GM10266 (cell line): ENCODE measurements around the gene HCRT.

Experiments used
- DNase-seq: peaks from one replicate; pipeline ENCODE4 v3.0.0; 2012; ENCODE audit errors: extremely low spot score
- CTCF ChIP-seq: IDR thresholded peaks from 2 replicates; pipeline ENCODE4 v1.5.1; 2012; ENCODE audit warnings: mild to moderate bottlenecking, low read depth; ENCODE audit not compliant: control insufficient read depth, insufficient read depth; ENCODE audit errors: missing control alignments

HCRT gene

GRCh38 chr17:42180922-42181850, 4.1 kb downstream of the HCRT start, which contains the start of gene KCNH4:
KCNH4 (minus strand) TSS chr17:42181142; CDS start chr17:42180945, 197 bp downstream.
- TF ChIP-seq CTCF, result peak; percentile 80
- peak; percentile 97 for DNase-seq

DNA sequence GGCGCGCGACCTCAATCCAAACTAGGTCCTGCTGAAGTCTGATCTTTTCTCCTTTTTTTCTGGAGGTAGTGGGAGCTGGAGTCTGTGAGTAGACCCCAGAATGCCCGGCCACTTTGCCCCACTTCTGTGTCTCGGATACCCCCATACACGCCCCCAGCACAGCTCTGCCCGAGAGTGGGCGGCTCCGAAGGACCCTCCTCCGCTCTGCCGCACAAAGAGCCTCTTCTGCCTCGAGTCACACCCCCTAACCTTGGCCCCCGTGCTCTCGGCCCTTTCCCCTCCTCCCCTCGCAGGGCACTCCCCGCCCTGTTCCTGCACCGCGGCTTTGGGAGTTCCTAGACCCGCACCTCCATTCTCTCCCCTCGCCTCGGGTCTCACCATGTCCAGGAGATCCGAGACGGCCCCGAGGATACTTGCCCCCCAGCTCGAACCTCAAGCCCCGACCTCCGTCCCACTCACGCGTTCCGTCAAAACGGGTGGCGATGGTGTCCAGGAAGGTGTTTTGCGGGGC, 4.8 kb downstream of the HCRT start:
- DNase-seq, result no peak
- no peak for TF ChIP-seq CTCF

GRCh38 chr17:42179911-42180410, 5.3 kb downstream of the HCRT start:
- no peak for TF ChIP-seq CTCF
- peak; percentile 58 for DNase-seq

DNA sequence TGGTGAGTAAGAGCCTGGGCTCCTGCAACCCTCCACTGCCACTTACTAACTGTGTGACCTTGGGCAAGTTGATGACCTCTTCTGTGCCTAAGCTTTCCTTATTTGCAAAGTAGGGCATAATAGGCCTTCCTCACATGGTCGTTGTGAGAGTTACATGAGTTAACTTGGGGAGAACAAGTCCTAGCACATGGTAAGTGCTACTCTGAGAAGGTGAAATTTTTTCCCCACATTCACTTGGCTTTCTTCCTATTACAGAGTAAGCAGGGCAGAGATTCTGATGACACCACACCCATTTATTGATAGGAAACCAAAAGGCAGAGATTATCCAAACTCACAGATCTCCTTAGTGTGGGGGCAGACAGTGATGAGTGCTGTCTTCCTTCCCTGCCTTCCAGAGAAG, 5.9 kb downstream of the HCRT start:
- DNase-seq, result no peak
- TF ChIP-seq CTCF, result no peak

DNA sequence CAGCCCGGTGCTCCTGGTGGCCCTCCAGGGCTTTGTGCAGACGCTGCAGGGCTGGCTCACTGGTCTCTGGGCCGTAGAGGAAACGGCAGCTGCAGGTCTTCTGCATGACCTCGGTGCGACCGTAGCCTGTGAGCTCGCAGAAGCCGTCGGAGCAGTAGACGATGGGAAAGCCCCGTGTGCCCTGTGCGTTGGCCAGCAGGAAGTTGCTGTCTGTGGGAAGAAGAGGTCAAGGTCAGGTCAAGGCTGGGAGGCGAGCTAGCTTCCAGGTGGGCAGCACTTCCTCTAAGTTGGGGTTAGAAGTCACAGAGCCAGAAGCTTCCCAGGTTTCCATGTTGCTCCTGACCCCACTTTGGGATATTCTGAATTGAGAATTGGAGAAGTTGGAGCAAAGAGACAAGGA, 6.4 kb downstream of the HCRT start:
- TF ChIP-seq CTCF, result no peak
- peak; percentile 63 for DNase-seq

DNA sequence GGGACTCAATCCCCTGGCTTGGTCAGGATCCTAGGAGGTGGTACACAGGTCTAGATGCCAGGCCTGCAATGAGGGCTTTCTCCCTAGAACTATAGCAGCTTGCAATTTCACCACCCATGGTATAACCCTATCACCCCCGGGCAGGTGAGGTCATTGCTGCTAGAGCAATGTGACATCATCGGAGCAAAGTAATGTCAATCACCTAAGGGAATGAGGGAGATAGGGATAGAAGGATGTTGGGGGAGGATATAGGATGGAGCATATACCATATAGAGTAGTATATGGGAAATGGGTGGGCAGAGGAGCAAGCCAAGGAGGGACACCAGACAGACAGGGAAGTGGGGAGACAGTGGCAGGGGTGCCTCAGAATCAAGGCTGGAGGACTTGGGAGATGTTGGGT, 7.6 kb downstream of the HCRT start:
- TF ChIP-seq CTCF, result no peak
- no peak for DNase-seq

GRCh38 chr17:42174126-42174783, 11.0 kb downstream of the HCRT start:
- DNase-seq, result no peak
- TF ChIP-seq CTCF, result no peak
